HEK293T (cell line): ENCODE data around the gene P2RX2.

Experiments
- CTCF ChIA-PET: fragments of 350-600 bp; formaldehyde crosslinking; extraction: SDS; loops from one replicate; lab custom pipeline; 2021; ENCODE audit warnings: antibody characterized with exemption, inconsistent platforms; lab: Yijun Ruan, JAX
- POLR2A ChIA-PET: fragments of 350-600 bp; formaldehyde crosslinking; extraction: SDS; loops from one replicate; lab custom pipeline; 2020; ENCODE audit warnings: antibody characterized with exemption, inconsistent platforms; lab: Yijun Ruan, JAX
- DNase-seq: peaks from one replicate; pipeline ENCODE4 v3.0.0; 2012; ENCODE audit warnings: mixed read lengths; ENCODE audit errors: extremely low spot score
- ARNT ChIP-seq: fragments of 450-650 bp; IDR thresholded peaks from 2 replicates; pipeline ENCODE4 v1.6.1; 2017; ENCODE audit warnings: mild to moderate bottlenecking
- BHLHE40 ChIP-seq: fragments of 450-650 bp; IDR thresholded peaks from 2 replicates; pipeline ENCODE4 v1.6.1; 2016; ENCODE audit warnings: mild to moderate bottlenecking, moderate library complexity, borderline replicate concordance
- CTBP1 ChIP-seq: fragments of 450-650 bp; IDR thresholded peaks from 2 replicates; pipeline ENCODE4 v1.6.1; 2016; ENCODE audit warnings: borderline replicate concordance
- ELF4 ChIP-seq: fragments of 450-650 bp; IDR thresholded peaks from 2 replicates; pipeline ENCODE4 v1.6.1; 2017; ENCODE audit warnings: antibody characterized with exemption
- FOXA1 ChIP-seq: fragments of 450-650 bp; IDR thresholded peaks from 2 replicates; pipeline ENCODE4 v1.6.1; 2016; ENCODE audit warnings: mild to moderate bottlenecking
- FOXK2 ChIP-seq: fragments of 450-650 bp; IDR thresholded peaks from 2 replicates; pipeline ENCODE4 v1.6.1; 2016; ENCODE audit warnings: mild to moderate bottlenecking
- FOXM1 ChIP-seq: fragments of 450-650 bp; IDR thresholded peaks from 2 replicates; pipeline ENCODE4 v1.6.1; 2017; ENCODE audit warnings: mild to moderate bottlenecking, borderline replicate concordance
- HDGF ChIP-seq: fragments of 450-650 bp; IDR thresholded peaks from 2 replicates; pipeline ENCODE4 v1.6.1; 2017; ENCODE audit warnings: antibody characterized with exemption, borderline replicate concordance
- L3MBTL2 ChIP-seq: fragments of 450-650 bp; conservative IDR thresholded peaks from 2 replicates; pipeline ENCODE4 v1.6.1; 2016; ENCODE audit warnings: mild to moderate bottlenecking
- LEF1 ChIP-seq: fragments of 450-650 bp; IDR thresholded peaks from 2 replicates; pipeline ENCODE4 v1.6.1; 2017; ENCODE audit warnings: mild to moderate bottlenecking, borderline replicate concordance
- NFRKB ChIP-seq: fragments of 450-650 bp; IDR thresholded peaks from 2 replicates; pipeline ENCODE4 v1.6.1; 2016; ENCODE audit warnings: mild to moderate bottlenecking, moderate library complexity
- PKNOX1 ChIP-seq: fragments of 450-650 bp; IDR thresholded peaks from 2 replicates; pipeline ENCODE4 v1.6.1; 2016
- SP1 ChIP-seq: fragments of 450-650 bp; IDR thresholded peaks from 2 replicates; pipeline ENCODE4 v1.6.1; 2017
- SUZ12 ChIP-seq: fragments of 450-650 bp; IDR thresholded peaks from 2 replicates; pipeline ENCODE4 v1.6.1; 2016; ENCODE audit warnings: mild to moderate bottlenecking
- TARDBP ChIP-seq: fragments of 450-650 bp; IDR thresholded peaks from 2 replicates; pipeline ENCODE4 v1.6.1; 2016
- ZNF384 ChIP-seq: fragments of 450-650 bp; IDR thresholded peaks from 2 replicates; pipeline ENCODE4 v1.6.1; 2016

P2RX2 gene

GRCh38 chr12:132665149-132665491 is 46.5 kb downstream of the P2RX2 start:
- ChIA-PET CTCF (no interaction called here), POLR2A (no interaction called here)
- TF ChIP-seq LEF1 (no peak), FOXA1 (no peak), ELF4 (no peak), FOXK2 (no peak), CTBP1 (no peak), PKNOX1 (no peak), BHLHE40 (no peak), HDGF (no peak), SP1 (no peak), ARNT (no peak), TARDBP (no peak), L3MBTL2 (no peak), SUZ12 (no peak), NFRKB (no peak), FOXM1 (no peak), ZNF384 (no peak)
- no peak for DNase-seq

- ChIA-PET POLR2A (no interaction called here), CTCF (no interaction called here)
- TF ChIP-seq FOXA1 (no peak), ZNF384 (no peak), L3MBTL2 (no peak), FOXK2 (no peak), SUZ12 (no peak), ELF4 (no peak), CTBP1 (no peak), SP1 (no peak), HDGF (no peak), ARNT (no peak), LEF1 (no peak), PKNOX1 (no peak), FOXM1 (no peak), BHLHE40 (no peak), TARDBP (no peak), NFRKB (no peak)
- DNase-seq = no peak
Observed at GRCh38 chr12:132665794-132666193, 47.2 kb downstream of the P2RX2 start.

- TF ChIP-seq ZNF384 (no peak), CTBP1 (no peak), PKNOX1 (no peak), BHLHE40 (no peak), FOXM1 (no peak), TARDBP (no peak), ELF4 (no peak), L3MBTL2 (no peak), LEF1 (no peak), HDGF (no peak), SP1 (no peak), NFRKB (no peak), FOXK2 (no peak), ARNT (no peak), SUZ12 (no peak), FOXA1 (no peak)
- DNase-seq = no peak
- ChIA-PET POLR2A (no interaction called here), CTCF (no interaction called here)
Observed at GRCh38 chr12:132668191-132669088, 49.9 kb downstream of the P2RX2 start.

GRCh38 chr12:132669166-132669879 is 50.7 kb downstream of the P2RX2 start:
- TF ChIP-seq ZNF384 = no peak
- ChIA-PET POLR2A (no interaction called here), CTCF (no interaction called here)
- DNase-seq = no peak
